Measurements from ENCODE around the gene MTCH1. TPM values are rescaled to one million over a fixed set of nuclear protein-coding genes. Genes with fewer than 3 reads are reported as not detected.
A peak's percentile ranks its signal among the peaks of the same experiment; 100 is the strongest.

MTCH1 gene
- total and polyA plus RNA-seq, 2 donors (not counting 1 experiment from before 2014, with no cell fraction given) = 91.7 to 150 TPM

- Mint-ChIP-seq H3K4me3 (peak within 1 kb of the TSS; percentile 96), H3K9me3 (ENCODE audit: insufficient read depth) (no peaks in the 10 kb centered on the region), H3K27ac (peak within 1 kb of the TSS; percentile 95), H3K4me1 (peaks cover 82% of the 10 kb centered on the region), H3K27me3 (no peaks in the 10 kb centered on the region)
- WGBS (ENCODE audit: insufficient coverage) = 9% methylated on average over 8 of the region's 14 CpGs
- TF ChIP-seq CTCF (IDR thresholded peaks at IDR 0.05) (no peak), EZH2 (IDR thresholded peaks at IDR 0.05; ENCODE audit: borderline replicate concordance, insufficient read depth, low read depth, low read length, poor library complexity, severe bottlenecking) (no peak)
- POLR2A ChIA-PET = interaction anchor here (0.6 to 4.0 kb wide), 13 partner anchors 8 to 360 kb away, joined by 3 to 40 read pairs (median 5); partner anchors contain the start of gene MTCH1
- H3K27ac ChIP-seq (ENCODE audit: low read length in 2 of 2) = peak within 1 kb of the TSS; percentile 80 to 92
- peaks cover 47% of the 10 kb centered on the region for H4K20me1 ChIP-seq (ENCODE audit: control insufficient read depth, insufficient read depth, low read length, poor library complexity, severe bottlenecking)
- ATAC-seq (ENCODE audit: low read depth) (peak; percentile 72), DNase-seq (peak; percentile 89)
- H2AFZ ChIP-seq (ENCODE audit: insufficient read depth, low read depth, low read length, poor library complexity, severe bottlenecking) = peak within 1 kb of the TSS; percentile 53
- H3K9me3 ChIP-seq (ENCODE audit: control extremely low read depth in 1 of 3, control insufficient read depth in 2 of 3, insufficient read depth in 1 of 3, low read length in 2 of 3) = peaks cover 0 to 6% (median 0%) of the 10 kb centered on the region in 3 donors
- H3K4me3 ChIP-seq (ENCODE audit: control extremely low read depth in 1 of 5, extremely low read depth in 1 of 5, insufficient read depth in 1 of 5, low read depth in 2 of 5, low read length in 4 of 5) = peak within 1 kb of the TSS; percentile 82 to 97 (median 89)
- H3K9ac ChIP-seq (ENCODE audit: low read length) = peak within 1 kb of the TSS; percentile 97
- CTCF ChIA-PET = interaction anchor here (0.6 to 5.1 kb wide), 13 partner anchors 12 to 171 kb away, joined by 3 to 113 read pairs (median 8); partner anchors contain the start of genes C6orf89, MTCH1, PIM1 and PPIL1
- H3K79me2 ChIP-seq (ENCODE audit: control insufficient read depth, insufficient read depth, low read length) = peaks cover 53% of the 10 kb centered on the region
- intact Hi-C loops (cut with micrococcal nuclease) = loop anchor here (1.0 to 10.0 kb wide), 4 partner anchors 43 to 410 kb away; partner anchors contain the start of gene SRSF3
- H3K4me2 ChIP-seq (replicated peaks; ENCODE audit: low read depth, low read length, poor library complexity, severe bottlenecking) = peak within 1 kb of the TSS; percentile 92
- H3K4me1 ChIP-seq (ENCODE audit: control insufficient read depth in 2 of 2, insufficient read depth in 2 of 2, low read length in 2 of 2) = peaks cover 56 to 79% of the 10 kb centered on the region in 2 donors
- H3K27me3 ChIP-seq (replicated peaks in 1 of 4; ENCODE audit: control extremely low read depth in 1 of 4, control insufficient read depth in 3 of 4, insufficient read depth in 4 of 4, low read length in 3 of 4) = no peaks in the 10 kb centered on the region
- peaks cover 0 to 23% of the 10 kb centered on the region in 2 experiments for H3K36me3 ChIP-seq (replicated peaks in 1 of 2; ENCODE audit: control extremely low read depth in 1 of 2, control insufficient read depth in 1 of 2, extremely low read depth in 1 of 2, insufficient read depth in 2 of 2, low read length in 1 of 2)
Measured at GRCh38 chr6:37005061-37005810, 19.2 kb upstream of the MTCH1 start, which contains the start of gene FGD2. TSS of gene FGD2 (plus strand) at chr6:37005655. CDS start at chr6:37005818, 163 bp downstream.
